ENCODE measurements around the gene DPH2.

DPH2 gene

DNA sequence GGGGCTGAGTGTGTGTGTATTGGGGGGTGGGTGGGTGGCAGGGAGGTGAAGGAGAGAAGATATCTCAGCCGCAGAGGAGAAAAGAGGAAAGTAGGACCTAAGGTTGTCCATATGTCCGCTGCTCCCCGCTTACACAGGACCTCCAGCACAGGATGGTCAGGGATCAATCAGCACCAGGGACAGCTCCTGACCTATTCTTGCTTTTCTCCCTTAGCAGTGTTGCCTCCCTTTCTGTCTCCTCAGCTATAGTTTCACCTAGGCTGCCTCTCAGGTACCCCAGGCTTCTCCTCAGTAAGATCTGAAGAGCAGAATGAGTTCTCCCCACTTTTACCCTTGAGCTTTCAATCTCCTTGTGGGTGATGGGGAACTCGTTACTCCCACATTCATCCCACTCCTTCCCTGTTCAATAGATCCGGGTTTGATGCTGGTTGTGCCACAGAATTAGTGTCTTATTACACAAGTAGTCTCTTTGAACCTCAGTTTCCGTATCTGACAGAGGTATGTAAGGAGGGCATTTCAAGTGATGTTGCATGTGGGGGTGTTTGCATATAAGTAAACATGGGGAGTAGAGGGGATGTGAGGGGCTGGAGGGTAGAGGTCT, 1.4 kb upstream of the DPH2 start:
- DNase-seq (ENCODE audit: low spot score) = no peak

DNA sequence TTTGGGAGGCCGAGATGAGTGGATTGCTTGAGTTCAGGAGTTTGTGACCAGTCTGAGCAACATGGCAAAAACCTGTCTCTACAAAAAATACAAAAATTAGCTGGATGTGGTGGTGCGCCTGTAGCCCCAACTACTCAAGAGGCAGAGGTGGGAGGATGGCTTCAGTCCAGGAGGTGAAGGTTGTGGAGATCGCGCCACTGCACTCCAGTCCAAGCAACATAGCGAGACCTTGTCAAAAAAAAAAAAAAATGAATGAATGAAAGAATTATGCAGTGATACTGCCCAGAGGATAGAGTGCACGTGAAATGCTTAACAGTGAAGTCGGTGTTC, 429 bp upstream of the DPH2 start:
- no peak for DNase-seq (ENCODE audit: low spot score)

DNA sequence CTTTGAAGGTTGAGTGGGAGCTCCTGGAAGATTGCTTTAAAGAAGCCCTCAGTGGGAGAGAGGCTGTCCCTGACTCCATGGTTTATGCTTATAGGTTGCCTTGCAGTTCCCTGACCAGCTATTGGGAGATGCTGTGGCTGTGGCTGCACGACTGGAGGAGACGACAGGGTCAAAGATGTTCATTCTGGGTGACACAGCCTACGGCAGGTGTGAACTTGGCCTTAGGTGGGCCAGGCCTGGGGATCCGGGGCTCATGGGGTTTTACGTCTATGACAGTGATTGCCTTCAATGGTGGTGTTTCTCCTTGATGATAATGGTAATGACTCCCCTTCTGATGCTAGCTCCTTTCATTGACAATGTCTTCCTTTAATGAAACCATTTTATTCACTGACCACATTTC, 692 bp downstream of the DPH2 start:
- no peak for DNase-seq (ENCODE audit: low spot score)

DNA sequence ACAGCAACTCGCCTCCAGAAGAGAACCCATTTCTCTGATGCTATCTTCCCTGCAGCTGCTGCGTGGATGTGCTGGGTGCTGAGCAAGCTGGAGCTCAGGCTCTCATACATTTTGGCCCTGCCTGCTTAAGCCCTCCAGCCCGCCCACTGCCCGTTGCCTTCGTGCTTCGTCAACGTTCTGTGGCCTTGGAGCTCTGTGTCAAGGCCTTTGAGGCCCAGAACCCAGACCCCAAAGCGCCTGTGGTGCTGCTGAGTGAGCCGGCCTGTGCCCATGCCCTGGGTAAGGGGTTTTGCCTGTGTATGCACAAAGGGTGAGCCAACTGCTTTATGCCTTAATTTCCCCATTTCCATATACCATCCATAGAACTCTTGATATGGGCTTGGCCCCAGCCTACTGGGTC, 1.1 kb downstream of the DPH2 start:
- no peak for DNase-seq (ENCODE audit: low spot score)

DNA sequence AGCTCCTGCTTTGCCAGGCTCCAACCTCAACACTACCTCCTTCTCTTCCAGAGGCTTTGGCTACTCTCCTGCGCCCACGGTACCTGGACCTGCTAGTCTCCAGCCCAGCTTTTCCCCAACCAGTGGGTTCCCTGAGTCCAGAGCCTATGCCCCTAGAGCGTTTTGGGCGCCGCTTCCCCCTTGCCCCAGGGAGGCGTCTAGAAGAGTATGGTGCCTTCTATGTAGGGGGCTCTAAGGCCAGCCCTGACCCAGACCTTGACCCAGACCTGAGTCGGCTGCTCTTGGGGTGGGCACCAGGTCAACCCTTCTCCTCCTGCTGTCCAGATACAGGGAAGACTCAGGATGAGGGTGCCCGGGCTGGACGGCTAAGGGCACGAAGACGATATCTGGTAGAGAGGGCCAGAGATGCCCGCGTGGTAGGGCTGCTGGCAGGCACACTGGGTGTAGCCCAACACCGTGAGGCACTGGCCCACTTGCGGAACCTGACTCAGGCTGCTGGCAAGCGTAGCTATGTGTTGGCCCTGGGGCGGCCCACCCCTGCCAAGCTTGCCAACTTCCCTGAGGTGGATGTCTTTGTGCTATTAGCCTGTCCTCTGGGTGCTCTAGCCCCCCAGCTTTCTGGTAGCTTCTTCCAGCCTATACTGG, 1.6 kb downstream of the DPH2 start:
- no peak for DNase-seq (ENCODE audit: low spot score)

DNA sequence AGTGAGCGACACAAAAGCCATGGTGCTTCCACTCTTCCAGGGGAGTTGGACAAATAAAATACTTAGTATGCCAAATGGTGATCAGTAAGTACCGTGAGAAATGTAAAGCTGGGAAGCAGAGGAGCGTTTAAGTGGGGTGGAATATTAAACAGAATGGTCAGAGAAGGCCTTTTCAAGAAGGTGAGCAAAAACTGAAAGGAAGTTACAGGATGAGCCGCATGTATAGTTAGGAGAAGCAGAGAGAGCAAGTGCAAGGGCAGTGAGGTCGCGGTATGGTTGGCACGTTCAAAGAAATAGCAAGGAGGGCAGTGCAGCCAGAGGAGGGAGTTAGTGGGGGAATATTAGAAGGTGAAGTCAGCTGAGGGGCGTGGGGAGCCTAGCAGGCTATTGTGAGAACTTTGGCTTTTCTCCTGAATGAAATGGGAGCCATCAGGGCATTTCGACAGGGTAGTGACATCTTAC, 4.2 kb downstream of the DPH2 start:
- peak; percentile 47 for DNase-seq (ENCODE audit: low spot score)

DNA sequence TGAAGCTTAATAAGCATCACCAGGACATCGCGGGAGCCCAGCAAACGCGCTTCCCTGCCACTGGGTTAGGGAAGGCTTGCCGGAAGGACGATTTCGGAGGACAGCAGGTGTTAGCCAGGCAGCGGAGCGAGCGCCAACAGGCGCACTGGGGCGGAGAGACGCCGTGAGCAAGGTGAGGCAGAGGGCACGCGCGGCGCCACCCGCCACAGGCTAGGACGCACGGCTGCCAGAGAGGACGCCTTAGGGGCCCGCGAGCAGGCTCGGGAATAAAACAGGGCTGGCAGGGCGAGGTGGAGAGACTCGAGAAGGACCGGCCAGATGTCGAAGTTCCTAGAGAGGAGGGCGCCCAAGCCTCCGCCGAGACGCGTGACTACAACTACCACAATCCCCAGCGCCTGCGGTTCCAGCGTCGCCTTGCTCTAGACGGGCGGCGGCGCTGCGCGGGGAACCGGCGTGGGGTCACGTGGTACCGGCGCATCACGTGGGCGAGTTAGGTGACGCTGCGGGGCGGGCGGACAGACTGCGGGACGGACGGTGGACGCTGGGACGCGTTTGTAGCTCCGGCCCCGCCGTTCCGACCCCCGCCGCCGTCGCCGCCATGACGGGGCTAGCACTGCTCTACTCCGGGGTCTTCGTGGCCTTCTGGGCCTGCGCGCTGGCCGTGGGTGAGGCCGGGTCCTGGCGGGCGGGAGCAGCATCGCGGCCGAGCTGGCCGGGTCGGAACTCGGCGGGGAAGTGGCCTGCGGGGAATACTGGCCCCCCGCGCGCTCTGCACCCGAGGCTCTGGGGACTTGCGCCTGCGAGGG, 4.8 kb downstream of the DPH2 start, which contains the start of gene ATP6V0B:
TSS of gene ATP6V0B (plus strand) at position 518 of the 806 bp plus-strand sequence. CDS start at position 599, 81 bp downstream.
- peak; percentile 93 for DNase-seq (ENCODE audit: low spot score)

DNA sequence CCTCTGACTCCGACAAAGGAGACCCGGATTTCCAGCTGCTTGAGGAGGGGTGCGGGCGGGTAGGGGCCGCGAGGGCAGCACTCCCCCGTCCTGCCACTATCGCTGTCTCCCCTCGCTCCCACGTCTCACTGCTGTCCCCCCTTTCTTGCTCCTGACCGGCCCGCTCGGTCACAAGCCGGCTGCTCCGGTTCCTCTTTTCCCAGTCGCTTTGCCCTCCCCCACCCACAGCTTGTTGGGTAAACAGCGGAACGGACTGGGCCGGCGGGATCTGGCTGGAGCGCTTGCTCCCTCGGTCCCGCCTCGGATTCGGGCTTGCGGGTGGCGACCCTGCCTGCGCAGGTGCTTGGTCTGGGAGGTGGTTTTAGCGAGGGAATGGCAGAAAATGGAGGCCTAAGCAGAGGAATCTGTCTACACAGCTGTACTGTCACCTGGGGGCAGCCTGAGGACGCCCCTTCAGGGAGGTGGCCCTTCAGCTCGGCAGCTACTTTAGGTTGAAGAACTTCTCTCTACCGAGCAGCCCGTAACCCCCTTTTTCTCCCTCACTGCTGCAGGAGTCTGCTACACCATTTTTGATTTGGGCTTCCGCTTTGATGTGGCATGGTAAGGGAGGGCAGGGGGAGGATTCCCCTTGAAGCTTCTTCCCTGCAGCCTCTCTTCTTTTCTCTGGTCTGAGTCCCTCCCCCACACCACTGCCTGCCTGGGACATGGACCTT, 5.6 kb downstream of the DPH2 start:
- DNase-seq (ENCODE audit: low spot score) = no peak

DNA sequence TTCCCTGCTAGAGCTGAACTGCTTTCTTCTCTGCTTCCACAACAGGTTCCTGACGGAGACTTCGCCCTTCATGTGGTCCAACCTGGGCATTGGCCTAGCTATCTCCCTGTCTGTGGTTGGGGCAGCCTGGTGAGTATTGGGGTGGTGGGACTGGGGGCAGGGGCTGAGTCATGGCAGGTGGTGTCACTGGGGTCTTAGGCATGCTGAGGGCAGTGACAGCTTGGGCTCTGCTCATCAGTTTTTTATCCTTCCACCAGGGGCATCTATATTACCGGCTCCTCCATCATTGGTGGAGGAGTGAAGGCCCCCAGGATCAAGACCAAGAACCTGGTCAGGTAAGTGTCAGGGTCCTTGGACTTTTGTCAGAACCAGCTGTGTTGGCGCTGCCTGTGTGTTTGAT, 6.2 kb downstream of the DPH2 start:
- no peak for DNase-seq (ENCODE audit: low spot score)

DNA sequence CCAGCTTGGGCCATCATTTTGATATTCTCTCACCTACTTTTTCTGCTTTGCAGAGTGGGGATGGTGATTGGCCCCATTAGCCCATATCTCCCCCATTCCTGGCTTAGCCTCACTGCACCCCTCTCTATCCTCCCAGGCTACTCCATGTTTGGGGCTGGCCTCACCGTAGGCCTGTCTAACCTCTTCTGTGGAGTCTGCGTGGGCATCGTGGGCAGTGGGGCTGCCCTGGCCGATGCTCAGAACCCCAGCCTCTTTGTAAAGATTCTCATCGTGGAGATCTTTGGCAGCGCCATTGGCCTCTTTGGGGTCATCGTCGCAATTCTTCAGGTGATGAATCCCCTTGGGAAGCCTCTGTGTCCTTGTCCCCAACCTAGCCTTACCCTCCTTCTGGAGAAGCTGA, 7.1 kb downstream of the DPH2 start:
- no peak for DNase-seq (ENCODE audit: low spot score)

DNA sequence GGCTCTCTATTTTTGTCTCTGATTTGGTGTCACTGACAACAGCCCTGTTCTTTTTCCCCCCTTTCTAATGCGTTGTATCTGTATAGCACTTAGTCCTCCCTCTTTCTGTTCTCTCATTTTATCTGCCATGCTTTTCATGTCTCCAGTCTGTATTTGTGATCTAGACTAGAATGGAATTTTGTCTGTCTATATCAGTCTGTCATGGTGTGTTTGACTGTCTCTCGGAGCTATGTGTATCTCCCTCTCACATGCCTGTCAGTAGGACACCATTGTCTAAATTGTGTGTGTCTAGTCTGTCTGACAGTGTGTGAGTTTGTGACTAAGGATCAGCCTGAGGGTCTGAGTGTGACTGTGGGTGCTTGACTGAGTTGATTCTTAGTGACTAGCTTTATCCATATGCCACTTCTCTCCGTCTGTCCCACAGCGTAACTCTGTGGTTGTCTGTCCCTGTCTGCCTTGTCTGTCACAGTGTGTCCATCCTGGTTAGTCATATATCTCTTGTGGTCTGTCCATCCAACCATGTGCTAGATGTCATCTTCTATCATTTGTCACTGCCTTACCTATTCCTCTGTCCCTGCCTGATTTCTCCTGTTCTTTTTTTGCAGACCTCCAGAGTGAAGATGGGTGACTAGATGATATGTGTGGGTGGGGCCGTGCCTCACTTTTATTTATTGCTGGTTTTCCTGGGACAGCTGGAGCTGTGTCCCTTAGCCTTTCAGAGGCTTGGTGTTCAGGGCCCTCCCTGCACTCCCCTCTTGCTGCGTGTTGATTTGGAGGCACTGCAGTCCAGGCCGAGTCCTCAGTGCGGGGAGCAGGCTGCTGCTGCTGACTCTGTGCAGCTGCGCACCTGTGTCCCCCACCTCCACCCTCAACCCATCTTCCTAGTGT, 7.8 kb downstream of the DPH2 start:
- DNase-seq (ENCODE audit: low spot score) = no peak

DNA sequence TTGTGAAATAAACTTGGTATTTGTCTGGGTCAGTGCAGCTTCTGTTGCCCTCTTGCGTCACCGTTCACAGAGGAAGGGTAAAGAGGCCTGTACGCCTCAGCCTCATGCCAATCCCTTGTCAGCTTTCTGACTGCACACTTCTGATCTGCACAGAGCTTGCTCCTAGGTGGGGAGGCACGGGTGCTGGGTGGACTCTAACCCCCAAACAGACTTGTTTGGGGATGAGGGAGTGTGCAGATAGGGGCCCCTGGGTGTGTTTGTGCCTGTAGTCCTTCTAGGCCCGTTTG, 8.4 kb downstream of the DPH2 start:
- DNase-seq (ENCODE audit: low spot score) = no peak

DNA sequence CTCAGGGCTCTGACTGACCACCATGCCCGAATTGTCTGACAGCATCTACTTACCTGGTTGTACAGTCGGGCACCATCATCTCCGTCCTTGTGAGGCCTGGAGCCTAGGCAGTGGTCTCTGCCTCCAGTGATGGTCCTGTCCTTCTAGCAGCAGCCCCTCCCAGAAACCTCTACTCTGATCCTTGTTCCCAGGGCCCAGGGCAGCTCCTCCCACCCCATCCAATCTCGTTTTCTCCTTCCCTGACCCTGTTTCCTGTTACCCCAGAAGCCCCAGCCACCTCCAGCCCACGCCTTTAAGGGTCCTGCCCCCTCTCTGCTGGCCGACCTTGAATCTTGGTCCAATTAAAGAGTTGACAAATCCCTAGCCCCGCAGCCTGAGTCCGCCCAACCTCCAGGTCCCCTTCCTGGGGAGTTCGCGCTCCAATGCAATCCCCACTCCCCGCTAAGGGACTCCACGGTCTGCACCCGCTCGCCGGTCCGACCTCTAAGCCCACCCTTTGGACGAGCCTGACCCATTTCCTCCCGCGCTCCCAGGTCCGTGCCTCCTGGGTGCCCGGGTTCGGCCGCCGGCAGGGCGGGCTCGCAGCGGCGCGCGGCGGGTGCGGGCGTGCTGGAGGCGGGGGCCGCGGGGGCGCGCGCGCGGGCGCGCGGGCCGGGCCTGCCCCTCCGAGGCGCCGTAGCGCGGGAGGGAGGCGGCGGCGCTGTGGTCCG, 8.9 kb downstream of the DPH2 start, which contains the start of gene B4GALT2:
TSS of gene B4GALT2 (plus strand) at position 660 of the 710 bp plus-strand sequence. CDS start 1,951 bp downstream, outside the sequence.
- peak; percentile 91 for DNase-seq (ENCODE audit: low spot score)

DNA sequence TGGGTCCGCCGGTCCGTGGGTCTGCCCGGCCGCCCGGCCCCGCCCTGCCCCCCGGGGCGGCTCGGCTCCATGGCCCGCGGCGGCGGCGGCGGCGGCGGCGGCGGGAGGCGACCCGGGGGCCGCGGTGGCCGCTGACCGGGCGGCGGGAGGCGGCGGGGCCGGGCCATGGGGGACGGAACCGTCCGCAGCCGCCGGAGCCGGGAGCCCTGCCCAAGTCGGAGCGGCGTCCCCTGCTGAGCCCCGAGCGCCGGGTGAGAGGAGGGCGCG, 9.4 kb downstream of the DPH2 start:
- DNase-seq (ENCODE audit: low spot score) = no peak

DNA sequence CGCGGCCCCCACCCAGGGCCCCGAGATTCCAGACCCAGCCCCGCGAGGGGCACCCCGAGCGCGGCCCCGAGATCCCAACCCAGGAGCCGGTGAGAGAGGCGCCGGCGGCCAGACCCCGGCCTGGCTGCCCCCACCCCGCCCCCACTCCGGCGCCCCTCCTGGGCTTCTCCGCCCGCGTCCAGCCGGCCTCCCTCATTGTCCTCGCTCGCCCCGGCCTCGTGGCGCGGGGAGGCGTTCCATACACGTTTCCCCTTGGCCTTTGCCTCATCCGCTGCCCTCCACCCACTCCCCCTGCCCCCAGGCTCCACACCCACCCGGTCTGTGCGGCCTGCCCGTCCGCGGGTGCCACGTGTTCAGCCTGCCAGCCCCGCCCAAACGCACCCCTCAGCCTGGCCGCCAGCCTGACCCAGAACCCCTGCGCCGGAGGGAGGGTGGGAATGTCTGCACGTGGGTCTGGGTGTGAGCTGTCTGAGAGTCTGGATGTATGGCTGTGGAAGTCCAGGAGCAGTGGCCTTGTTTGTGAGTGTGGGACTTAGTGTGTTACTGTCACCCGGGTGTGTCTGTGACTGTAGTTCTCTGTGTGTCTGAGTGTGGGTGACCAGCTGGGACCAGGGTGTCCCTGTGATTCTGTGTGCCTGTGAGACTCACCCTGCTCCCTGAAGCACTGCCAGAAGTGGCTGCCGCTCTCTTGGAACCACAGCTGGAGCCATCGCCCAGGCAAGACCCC, 9.9 kb downstream of the DPH2 start:
- peak; percentile 68 for DNase-seq (ENCODE audit: low spot score)

DNA sequence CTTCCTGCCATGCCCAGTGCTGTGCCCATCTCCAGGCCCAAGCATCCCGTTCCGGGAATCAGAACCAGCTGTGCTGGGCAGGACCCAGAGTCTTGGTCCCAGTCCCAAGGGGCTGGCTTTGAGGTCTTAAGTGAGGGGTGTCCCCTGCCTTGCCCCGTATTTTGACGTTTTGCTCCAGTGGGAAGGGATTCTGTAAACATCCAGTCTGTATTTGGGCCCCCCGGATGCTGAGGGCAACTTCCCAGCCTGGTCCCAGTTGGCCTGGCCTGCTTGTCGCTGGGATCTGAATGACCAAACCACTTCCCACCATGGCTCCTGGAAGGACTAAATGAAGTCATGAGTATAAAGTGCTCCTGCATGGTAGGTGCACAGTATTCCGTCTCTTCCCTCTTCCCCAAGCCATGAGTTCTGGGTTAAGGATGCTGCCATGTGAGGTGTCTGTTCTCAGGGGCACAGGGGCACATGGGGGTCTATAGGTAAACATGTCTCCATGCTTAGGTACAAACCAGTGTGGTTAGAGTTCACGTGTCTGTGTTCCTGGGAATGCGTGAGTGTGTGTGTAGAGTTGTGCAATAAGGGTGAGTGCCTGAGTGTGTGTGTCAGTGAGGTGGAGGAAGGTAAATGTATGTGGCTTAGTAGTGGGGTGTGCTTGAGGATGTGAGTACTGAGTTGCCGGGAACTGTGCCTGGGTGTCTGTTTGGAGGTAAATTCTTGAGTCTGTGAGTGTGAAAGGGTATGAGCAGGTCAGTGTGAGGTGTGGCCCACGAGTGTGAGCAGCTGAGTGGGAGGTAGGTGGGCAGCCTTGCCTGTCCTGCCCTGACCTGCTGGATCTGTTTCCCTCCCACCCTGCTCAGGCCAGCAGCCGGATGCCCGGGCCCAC, 10.7 kb downstream of the DPH2 start:
- no peak for DNase-seq (ENCODE audit: low spot score)

DNA sequence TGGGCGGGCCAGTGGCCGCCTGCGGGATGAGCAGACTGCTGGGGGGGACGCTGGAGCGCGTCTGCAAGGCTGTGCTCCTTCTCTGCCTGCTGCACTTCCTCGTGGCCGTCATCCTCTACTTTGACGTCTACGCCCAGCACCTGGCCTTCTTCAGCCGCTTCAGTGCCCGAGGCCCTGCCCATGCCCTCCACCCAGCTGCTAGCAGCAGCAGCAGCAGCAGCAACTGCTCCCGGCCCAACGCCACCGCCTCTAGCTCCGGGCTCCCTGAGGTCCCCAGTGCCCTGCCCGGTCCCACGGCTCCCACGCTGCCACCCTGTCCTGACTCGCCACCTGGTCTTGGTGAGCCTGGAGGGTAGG, 11.3 kb downstream of the DPH2 start:
- DNase-seq (ENCODE audit: low spot score) = no peak

DNA sequence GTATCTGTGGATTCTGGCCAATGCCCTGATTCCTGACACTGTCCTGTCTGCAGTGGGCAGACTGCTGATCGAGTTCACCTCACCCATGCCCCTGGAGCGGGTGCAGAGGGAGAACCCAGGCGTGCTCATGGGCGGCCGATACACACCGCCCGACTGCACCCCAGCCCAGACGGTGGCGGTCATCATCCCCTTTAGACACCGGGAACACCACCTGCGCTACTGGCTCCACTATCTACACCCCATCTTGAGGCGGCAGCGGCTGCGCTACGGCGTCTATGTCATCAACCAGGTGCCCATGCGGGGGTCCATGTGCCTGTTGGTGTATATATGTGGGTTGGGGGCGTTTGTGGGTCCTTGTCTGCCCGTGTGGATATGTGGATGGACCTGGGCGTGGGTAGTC, 11.8 kb downstream of the DPH2 start:
- DNase-seq (ENCODE audit: low spot score) = no peak

DNA sequence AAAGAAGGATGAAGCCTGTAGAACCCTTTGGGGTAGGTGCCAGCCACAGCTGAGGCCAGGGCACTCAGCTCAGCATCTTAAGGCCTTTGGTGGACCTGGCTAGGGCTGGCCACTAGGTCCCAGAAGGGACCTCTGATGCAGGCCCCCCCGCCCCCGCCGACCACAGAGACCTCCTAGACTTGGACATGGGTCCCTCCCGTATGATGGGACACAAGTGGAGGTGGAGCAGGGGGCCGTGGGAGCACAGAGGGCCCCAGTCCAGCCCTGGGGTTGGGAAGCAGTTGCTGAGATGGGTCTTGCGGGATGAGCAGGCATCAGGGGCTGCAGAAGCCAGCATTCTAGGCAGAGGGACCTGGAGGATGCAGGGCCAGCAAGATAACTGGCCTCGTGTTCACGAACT, 12.4 kb downstream of the DPH2 start:
- DNase-seq (ENCODE audit: low spot score) = no peak

DNA sequence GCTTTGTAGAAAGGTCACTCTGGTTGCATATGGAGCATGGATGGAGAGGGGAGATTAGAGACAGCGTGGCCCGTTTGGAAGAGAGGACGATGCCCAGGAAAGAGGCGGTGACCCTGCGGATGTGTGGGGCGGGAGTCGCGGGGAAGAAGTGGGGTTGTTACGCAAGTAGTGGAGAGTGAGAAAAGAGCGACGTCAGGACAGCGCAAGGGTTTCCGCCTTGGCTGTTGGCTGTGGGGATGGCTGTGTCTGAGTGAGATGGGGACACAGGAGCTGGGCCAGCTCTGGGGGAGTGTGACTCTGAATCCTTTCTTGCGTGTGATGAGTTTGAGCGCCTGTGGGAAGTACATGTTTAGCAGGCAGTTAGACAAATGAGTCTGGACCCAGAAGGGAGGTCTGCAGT, 13.0 kb downstream of the DPH2 start:
- no peak for DNase-seq (ENCODE audit: low spot score)

All from D341Med (cell line).